Islet of Langerhans (tissue), 1 donor: ENCODE measurements around the gene PHF23.

Source experiments
- FAIRE-seq: peaks from one replicate; lab custom pipeline; 2011; peaks lifted over from hg19 to GRCh38; lab: Jason Lieb, UNC

Gene PHF23

GRCh38 chr17:7237761-7238419 is 1.4 kb downstream of the PHF23 start:
- FAIRE-seq, result no peak

DNA sequence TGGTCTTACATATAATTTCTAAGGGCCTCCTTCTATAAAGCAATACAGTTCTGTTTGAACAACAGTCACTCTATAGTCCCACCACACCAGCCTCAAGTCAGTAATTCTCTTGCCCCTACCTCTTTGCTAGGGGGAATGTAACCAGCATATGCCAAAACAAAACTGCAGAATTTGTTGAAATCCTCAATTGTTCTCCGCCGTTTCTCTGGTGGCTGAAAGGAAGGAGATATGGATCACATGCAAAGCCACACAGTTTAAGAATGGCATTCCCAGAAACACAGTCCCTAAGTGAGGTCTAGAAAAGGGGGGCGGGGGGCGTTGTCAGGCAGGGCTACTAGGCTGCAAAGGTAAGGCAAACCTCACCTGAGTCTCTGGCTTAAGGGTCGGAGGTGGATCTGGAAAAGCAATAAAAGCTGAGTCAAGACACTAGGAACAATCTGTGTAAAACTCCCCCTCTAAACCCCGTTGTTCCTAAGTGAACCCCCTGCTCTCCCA is 1.9 kb downstream of the PHF23 start:
- no peak for FAIRE-seq

DNA sequence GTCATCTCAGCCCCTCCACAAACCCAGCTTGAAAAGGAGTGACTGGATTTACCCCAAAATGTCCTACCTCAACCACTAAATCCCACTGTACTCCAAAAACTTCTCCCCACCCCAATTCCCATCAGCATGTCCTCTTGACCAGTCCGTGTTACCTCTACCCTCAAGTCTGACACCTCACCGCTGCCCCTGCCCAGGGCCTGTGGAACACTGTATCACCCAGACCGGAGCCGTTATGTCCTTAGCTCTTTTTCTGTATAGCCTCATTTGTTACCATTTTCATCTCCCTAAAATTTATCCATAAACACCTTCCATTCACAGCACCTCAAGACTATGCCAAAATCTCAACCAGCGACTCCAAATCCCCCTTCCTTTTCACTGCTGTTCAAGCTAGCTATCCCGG is 2.4 kb downstream of the PHF23 start:
- no peak for FAIRE-seq

- FAIRE-seq, result no peak
These were observed 3.3 kb downstream of the PHF23 start for GRCh38 chr17:7235693-7236665.

DNA sequence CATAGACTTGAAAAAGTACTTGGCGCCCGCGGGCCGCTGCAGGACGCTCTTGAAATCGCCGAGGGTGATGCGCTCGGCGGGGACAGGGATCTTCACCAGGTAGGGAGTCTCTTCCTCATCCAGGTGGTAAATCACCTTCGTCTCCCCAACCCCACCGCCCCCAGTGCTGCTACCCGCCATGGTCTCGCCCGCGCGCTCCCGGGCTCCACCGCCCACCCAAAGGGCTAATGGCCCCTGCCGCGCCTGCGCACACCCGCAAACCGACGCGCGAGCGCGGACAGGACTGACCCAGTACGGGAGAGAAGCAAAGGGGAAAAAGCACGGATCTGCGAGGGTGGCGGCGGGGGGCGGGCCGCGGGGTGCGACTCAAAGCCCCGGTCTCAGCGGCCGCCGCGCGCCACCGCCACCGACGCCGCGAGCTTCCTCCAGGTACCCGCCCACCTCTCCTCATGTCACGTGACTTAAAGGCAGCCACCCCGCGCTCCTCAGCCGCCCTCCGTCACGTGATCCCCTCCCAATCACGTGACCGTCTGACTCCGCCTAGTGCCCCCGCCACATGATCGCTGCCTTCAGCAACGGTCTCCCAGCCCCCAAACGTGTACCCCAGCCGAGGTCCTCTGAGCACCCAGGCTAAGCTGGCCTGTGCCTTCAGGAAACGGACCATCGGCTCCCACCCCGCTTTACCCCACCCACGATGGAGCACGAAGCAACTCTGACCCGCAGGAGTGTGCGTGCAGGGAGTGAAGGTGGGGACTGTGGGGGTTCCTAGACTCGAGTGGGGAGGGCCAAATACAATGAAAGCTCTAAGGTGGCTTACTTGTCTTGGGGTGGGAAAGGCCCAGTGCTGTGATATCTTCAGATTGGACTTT is 4.9 kb downstream of the PHF23 start, which contains the start of gene DVL2:
Gene DVL2, minus strand, starts transcription at position 435 of the 869 bp plus-strand sequence. Its CDS starts 255 bp downstream, at position 180.
- FAIRE-seq, result no peak

DNA sequence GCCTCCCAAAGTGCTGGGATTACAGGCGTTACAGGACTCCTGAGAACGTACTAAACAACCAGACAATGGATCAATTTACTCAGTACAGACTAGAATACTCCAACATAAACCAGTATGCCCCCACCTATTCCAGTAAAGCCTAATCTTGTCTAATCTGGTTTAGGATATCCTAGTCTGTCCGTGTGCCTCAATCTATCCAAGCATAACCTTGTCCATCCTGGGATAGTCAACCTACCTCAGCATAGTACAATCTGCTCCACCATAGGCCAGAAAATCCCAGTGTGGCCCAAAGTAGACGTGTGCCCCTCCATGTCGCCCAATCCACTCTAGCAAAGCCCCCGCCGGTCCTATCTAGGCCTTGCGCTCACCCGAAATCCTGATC is 5.6 kb downstream of the PHF23 start:
- no peak for FAIRE-seq

DNA sequence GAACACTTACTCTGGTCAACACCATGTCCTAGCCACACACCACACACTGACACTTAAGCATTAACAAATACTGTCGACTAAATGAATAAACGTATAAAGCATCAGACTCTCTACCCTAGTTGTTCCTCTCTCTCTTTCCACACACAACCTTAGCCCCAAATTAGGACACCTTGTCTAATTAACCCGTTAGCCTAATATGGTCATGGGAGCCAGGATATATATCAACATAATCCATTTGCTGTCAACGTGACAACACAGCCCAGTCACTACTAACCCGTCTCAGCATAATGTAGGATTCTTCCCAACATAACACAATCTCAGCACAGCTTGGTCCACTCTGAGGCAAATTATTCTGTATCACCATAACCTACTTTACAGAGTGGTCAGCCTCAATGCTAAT is 7.1 kb downstream of the PHF23 start:
- no peak for FAIRE-seq

- no peak for FAIRE-seq
These were observed 9.8 kb downstream of the PHF23 start for GRCh38 chr17:7229504-7229903.

DNA sequence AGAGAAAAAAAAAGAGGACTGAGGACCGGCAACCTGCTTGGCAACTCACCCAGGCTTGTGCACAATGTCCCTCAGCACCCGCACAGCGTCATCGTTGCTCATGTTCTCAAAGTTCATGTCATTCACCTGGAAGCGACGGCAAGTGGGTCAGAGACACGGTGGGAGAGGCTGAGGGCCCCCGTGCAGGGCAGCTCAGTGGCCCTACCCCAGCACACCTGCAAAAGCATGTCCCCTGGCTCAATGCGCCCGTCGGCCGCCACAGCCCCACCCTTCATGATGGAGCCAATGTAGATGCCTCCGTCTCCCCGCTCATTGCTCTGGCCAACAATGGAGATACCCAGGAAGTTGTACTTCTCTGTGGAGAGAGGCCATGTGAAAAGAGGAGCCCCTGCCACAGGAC is 10.3 kb downstream of the PHF23 start:
- FAIRE-seq, result no peak

GRCh38 chr17:7226721-7227710 is 12.2 kb downstream of the PHF23 start:
- no peak for FAIRE-seq

- no peak for FAIRE-seq
These were observed 13.4 kb downstream of the PHF23 start for GRCh38 chr17:7225711-7226331.

GRCh38 chr17:7224661-7225111 is 14.6 kb downstream of the PHF23 start:
- no peak for FAIRE-seq

GRCh38 chr17:7224110-7224509 is 15.1 kb downstream of the PHF23 start:
- FAIRE-seq, result no peak

- no peak for FAIRE-seq
These were observed 15.9 kb downstream of the PHF23 start for GRCh38 chr17:7223375-7223774.

GRCh38 chr17:7222972-7223292 is 16.3 kb downstream of the PHF23 start:
- FAIRE-seq, result no peak

- no peak for FAIRE-seq
These were observed 16.9 kb downstream of the PHF23 start for GRCh38 chr17:7222093-7222971.

- FAIRE-seq, result no peak
These were observed 17.8 kb downstream of the PHF23 start for GRCh38 chr17:7221278-7222092.

DNA sequence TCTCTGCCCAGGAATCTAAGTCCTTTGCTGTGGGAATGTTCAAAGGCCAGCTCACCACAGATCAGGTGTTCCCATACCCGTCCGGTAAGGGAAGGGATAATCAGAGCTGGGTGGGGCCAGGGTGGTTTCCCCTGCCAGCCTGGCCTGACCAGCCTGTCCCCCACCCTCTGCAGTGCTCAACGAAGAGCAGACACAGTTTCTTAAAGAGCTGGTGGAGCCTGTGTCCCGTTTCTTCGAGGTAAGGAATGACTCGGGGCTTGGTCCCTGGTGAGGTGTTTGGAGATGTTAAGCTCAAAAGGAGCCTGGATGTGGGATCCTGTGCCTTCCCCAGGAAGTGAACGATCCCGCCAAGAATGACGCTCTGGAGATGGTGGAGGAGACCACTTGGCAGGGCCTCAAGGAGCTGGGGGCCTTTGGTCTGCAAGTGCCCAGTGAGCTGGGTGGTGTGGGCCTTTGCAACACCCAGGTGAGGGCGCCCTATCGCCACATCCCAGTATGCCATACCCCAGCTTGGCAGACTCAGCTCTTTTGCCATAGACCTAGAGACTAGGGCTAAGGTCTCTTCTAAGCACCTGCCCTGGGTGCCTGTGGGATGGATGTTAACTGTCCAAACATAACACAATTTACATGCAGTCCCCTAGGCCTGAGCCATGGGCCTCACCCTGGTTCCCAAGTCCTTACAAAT is 18.5 kb downstream of the PHF23 start:
- FAIRE-seq, result no peak
